DND-41 (cell line): Measurements from ENCODE around the gene RALY.

ENCODE experiments used
- ATAC-seq: fragments of 200-7000 bp; cut with Tn5 transposase; 3 replicates; pipeline ENCODE4 v1.9.1; 2021; ENCODE audit warnings: low read depth; ENCODE audit not compliant: insufficient read depth
- DNase-seq: peaks from one replicate; pipeline ENCODE4 v3.0.0-alpha.2; 2020
- H2AFZ ChIP-seq: 2 replicates; pipeline ENCODE4 v1.6.0; 2012; ENCODE audit warnings: low read depth, low read length
- H3K27ac ChIP-seq: 2 replicates; pipeline ENCODE4 v1.5.1; 2012; ENCODE audit warnings: low read length, inconsistent platforms
- H3K27me3 ChIP-seq: fragments of 200-600 bp; sonication (generic); 2 replicates; pipeline ENCODE4 v1.6.0; 2012; ENCODE audit warnings: low read length, mild to moderate bottlenecking, inconsistent platforms; ENCODE audit not compliant: insufficient read depth, poor library complexity
- H3K36me3 ChIP-seq: 2 replicates; pipeline ENCODE4 v1.5.1; 2012; ENCODE audit warnings: low read length, inconsistent platforms; ENCODE audit not compliant: insufficient read depth
- H3K4me1 ChIP-seq: 2 replicates; pipeline ENCODE4 v1.5.1; 2012; ENCODE audit warnings: mild to moderate bottlenecking, low read length; ENCODE audit not compliant: insufficient read depth
- H3K4me2 ChIP-seq: 2 replicates; pipeline ENCODE4 v1.6.0; 2012; ENCODE audit warnings: mild to moderate bottlenecking, moderate library complexity, low read length, inconsistent platforms; ENCODE audit not compliant: insufficient read depth
- H3K4me3 ChIP-seq, 2 experiments: fragments of 200-600 bp in 1 of 2; shearing (Covaris generic) in 1 of 2; 2 replicates each; pipeline ENCODE4 v1.5.1; 2012 to 2016; ENCODE audit warnings: inconsistent platforms in 2 of 2, low read length in 2 of 2, mild to moderate bottlenecking in 2 of 2, low read depth in 1 of 2, moderate library complexity in 1 of 2
- H3K79me2 ChIP-seq: 2 replicates; pipeline ENCODE4 v1.6.0; 2012; ENCODE audit warnings: low read length, inconsistent platforms; ENCODE audit not compliant: insufficient read depth
- H3K9ac ChIP-seq: 2 replicates; pipeline ENCODE4 v1.6.0; 2012; ENCODE audit warnings: low read depth, mild to moderate bottlenecking, inconsistent platforms, low read length, moderate library complexity
- H3K9me3 ChIP-seq: 2 replicates; pipeline ENCODE4 v1.5.1; 2012; ENCODE audit warnings: low read length, moderate library complexity, mild to moderate bottlenecking, inconsistent platforms; ENCODE audit not compliant: insufficient read depth, severe bottlenecking
- H4K20me1 ChIP-seq: 2 replicates; pipeline ENCODE4 v1.6.0; 2012; ENCODE audit warnings: low read length; ENCODE audit not compliant: insufficient read depth
- CTCF ChIP-seq: IDR thresholded peaks from 2 replicates; pipeline ENCODE4 v1.5.1; 2012; ENCODE audit warnings: borderline replicate concordance, low read length, moderate library complexity, mild to moderate bottlenecking; ENCODE audit not compliant: poor library complexity, severe bottlenecking; ENCODE audit errors: extremely low read depth
- EZH2 ChIP-seq: IDR thresholded peaks from 3 replicates; pipeline ENCODE4 v1.6.1; 2012; ENCODE audit warnings: borderline replicate concordance, low read depth, mild to moderate bottlenecking, moderate library complexity, low read length, inconsistent platforms; ENCODE audit not compliant: severe bottlenecking

The RALY gene

GRCh38 chr20:34082232-34082887 lies 88.6 kb downstream of the RALY start:
- TF ChIP-seq EZH2 (no peak), CTCF (no peak)
- Histone ChIP-seq H3K4me1 (no peaks in the 10 kb centered on the region), H2AFZ (no peak overlapping the region), H3K4me3 (no peak overlapping the region), H3K27ac (no peak overlapping the region), H3K4me2 (no peak overlapping the region), H4K20me1 (peaks cover 81% of the 10 kb centered on the region), H3K27me3 (no peaks in the 10 kb centered on the region), H3K36me3 (peaks cover 97% of the 10 kb centered on the region), H3K9ac (no peak overlapping the region), H3K9me3 (no peaks in the 10 kb centered on the region), H3K79me2 (peaks cover 29% of the 10 kb centered on the region)
- DNase-seq, result no peak
- no peak for ATAC-seq

GRCh38 chr20:34083137-34083536 lies 89.4 kb downstream of the RALY start:
- no peak overlapping the region for H3K4me3 ChIP-seq
- TF ChIP-seq EZH2 (no peak), CTCF (no peak)
- no peaks in the 10 kb centered on the region for H3K4me1 ChIP-seq
- no peak overlapping the region for H3K27ac ChIP-seq
- H3K79me2 ChIP-seq, result peaks cover 26% of the 10 kb centered on the region
- peaks cover 97% of the 10 kb centered on the region for H3K36me3 ChIP-seq
- peaks cover 78% of the 10 kb centered on the region for H4K20me1 ChIP-seq
- H3K4me2 ChIP-seq, result no peak overlapping the region
- H3K27me3 ChIP-seq, result no peaks in the 10 kb centered on the region
- no peak for DNase-seq
- H3K9me3 ChIP-seq, result no peaks in the 10 kb centered on the region
- ATAC-seq, result no peak
- no peak overlapping the region for H2AFZ ChIP-seq
- H3K9ac ChIP-seq, result no peak overlapping the region

GRCh38 chr20:34083781-34084180 lies 90.1 kb downstream of the RALY start:
- Histone ChIP-seq H3K4me1 (no peaks in the 10 kb centered on the region), H3K79me2 (peaks cover 26% of the 10 kb centered on the region; the same call in 1 of the 2 replicates), H3K27ac (0 out of 2 replicates have a peak overlapping the region, but pooled peaks have one; percentile 5), H3K27me3 (no peaks in the 10 kb centered on the region), H3K9me3 (no peaks in the 10 kb centered on the region), H3K4me2 (no peak overlapping the region), H3K9ac (no peak overlapping the region), H3K4me3 (no peak overlapping the region), H2AFZ (no peak overlapping the region), H4K20me1 (peaks cover 78% of the 10 kb centered on the region), H3K36me3 (peaks cover 97% of the 10 kb centered on the region)
- ATAC-seq (no peak), DNase-seq (no peak)
- TF ChIP-seq CTCF, result no peak
- no peak for TF ChIP-seq EZH2
